HepG2 (cell line): ENCODE data around the gene OR6S1. TPM values are rescaled to one million over a fixed set of nuclear protein-coding genes. Genes with fewer than 3 reads are reported as not detected.

Source experiments
- ARHGAP35 ChIP-seq: sonication (generic); formaldehyde crosslinking; IDR thresholded peaks from 2 replicates; pipeline ENCODE4 v1.9.0; 2022; ENCODE audit warnings: mild to moderate bottlenecking, inconsistent platforms, moderate library complexity, missing genetic modification reagents, borderline replicate concordance
- EED ChIP-seq: sonication (generic); formaldehyde crosslinking; IDR thresholded peaks from 2 replicates; pipeline ENCODE4 v1.5.0; 2020; ENCODE audit warnings: mild to moderate bottlenecking, missing genetic modification reagents
- GTF3A ChIP-seq: sonication (generic); formaldehyde crosslinking; conservative IDR thresholded peaks from 2 replicates; pipeline ENCODE4 v1.4.0; 2020; ENCODE audit warnings: mild to moderate bottlenecking, missing genetic modification reagents
- IKZF5 ChIP-seq: IDR thresholded peaks from 2 replicates; pipeline ENCODE4 v1.6.1; 2018; ENCODE audit warnings: missing genetic modification reagents, mild to moderate bottlenecking, missing compliant biosample characterization
- NFKB2 ChIP-seq: sonication (generic); formaldehyde crosslinking; IDR thresholded peaks from 2 replicates; pipeline ENCODE4 v1.4.0; 2020; ENCODE audit warnings: missing genetic modification reagents, borderline replicate concordance
- RBAK ChIP-seq: sonication (generic); formaldehyde crosslinking; IDR thresholded peaks from 2 replicates; pipeline ENCODE4 v1.5.1; 2020; ENCODE audit warnings: mild to moderate bottlenecking, missing genetic modification reagents
- SALL1 ChIP-seq: sonication (generic); formaldehyde crosslinking; IDR thresholded peaks from 2 replicates; pipeline ENCODE4 v1.8.0; 2022; ENCODE audit warnings: mild to moderate bottlenecking, missing genetic modification reagents
- THAP7 ChIP-seq: sonication (generic); formaldehyde crosslinking; IDR thresholded peaks from 2 replicates; pipeline ENCODE4 v1.8.1; 2023; ENCODE audit warnings: mild to moderate bottlenecking, missing genetic modification reagents
- YEATS2 ChIP-seq: sonication (generic); formaldehyde crosslinking; IDR thresholded peaks from 2 replicates; pipeline ENCODE4 v1.4.0; 2020; ENCODE audit warnings: missing genetic modification reagents, borderline replicate concordance
- ZC3H4 ChIP-seq: sonication (generic); formaldehyde crosslinking; IDR thresholded peaks from 2 replicates; pipeline ENCODE4 v1.4.0; 2020; ENCODE audit warnings: missing genetic modification reagents, borderline replicate concordance
- ZHX1 ChIP-seq: sonication (generic); formaldehyde crosslinking; IDR thresholded peaks from 2 replicates; pipeline ENCODE4 v1.8.1; 2022; ENCODE audit warnings: low read depth, mild to moderate bottlenecking, missing genetic modification reagents
- ZNF142 ChIP-seq: sonication (generic); formaldehyde crosslinking; IDR thresholded peaks from 2 replicates; pipeline ENCODE4 v1.4.0; 2020; ENCODE audit warnings: missing genetic modification reagents
- ZNF335 ChIP-seq: sonication (generic); formaldehyde crosslinking; IDR thresholded peaks from 2 replicates; pipeline ENCODE4 v1.4.0; 2020; ENCODE audit warnings: missing genetic modification reagents
- ZNF652 ChIP-seq: IDR thresholded peaks from 2 replicates; pipeline ENCODE4 v1.6.1; 2016; ENCODE audit warnings: low read depth, borderline replicate concordance
- ZNF710 ChIP-seq: sonication (generic); formaldehyde crosslinking; IDR thresholded peaks from 2 replicates; pipeline ENCODE4 v1.5.0; 2020; ENCODE audit warnings: mild to moderate bottlenecking, missing genetic modification reagents, borderline replicate concordance
- ZNF792 ChIP-seq: IDR thresholded peaks from 2 replicates; pipeline ENCODE4 v1.6.1; 2016
- polyA plus RNA-seq, 8 experiments: library from polyadenylated mRNA; depleted of rRNA in 3 of 8; stranded (reverse) in 7 of 8; unstranded in 1 of 8; fragments of >200 nt; fragmentation: Illumina TruSeq in 4 of 8; extraction: Trizol in 4 of 8; gene quantifications; 2 replicates each; pipeline versions ENCODE4 v1.2.1 to v1.2.3, GENCODE V29; 2011 to 2016; ENCODE audit warnings: low read depth in 4 of 8, missing spikeins in 1 of 8, mixed read lengths in 1 of 8; ENCODE audit not compliant: insufficient read depth in 1 of 8
- total RNA-seq, 5 experiments: library from RNA; depleted of rRNA; stranded (reverse); fragments of >200 nt; fragmentation: Illumina TruSeq; extraction: Trizol; gene quantifications; 2 replicates each; pipeline ENCODE4 v1.2.3, GENCODE V29; 2016; ENCODE audit warnings: low read depth in 1 of 5

The OR6S1 gene
- total and polyA plus RNA-seq, 2 of the 13 experiments (the other 11 are each of a cell fraction or from before 2014, with no cell fraction given) = 0.09 TPM; not detected in 1

- TF ChIP-seq NFKB2 (CRISPR knock-in tag) (peak; percentile 69; the same call in 1 of the 2 replicates), ZNF335 (no peak), GTF3A (CRISPR knock-in tag) (no peak), SALL1 (CRISPR knock-in tag) (peak; percentile 88), YEATS2 (no peak), ZNF710 (CRISPR knock-in tag) (no peak), ZNF142 (CRISPR knock-in tag) (peak; percentile 61; the same call in 1 of the 2 replicates), ZHX1 (peak; percentile 60; the same call in 1 of the 2 replicates), IKZF5 (no peak), ZC3H4 (CRISPR knock-in tag) (no peak), ZNF652 (no peak; the same call in 1 of the 2 replicates), THAP7 (CRISPR knock-in tag) (peak; percentile 18; the same call in 1 of the 2 replicates), RBAK (CRISPR knock-in tag) (0 out of 2 replicates have a peak, but pooled peaks have one; percentile 49), ARHGAP35 (CRISPR knock-in tag) (no peak), EED (CRISPR knock-in tag) (no peak), ZNF792 (CRISPR knock-in tag) (peak; percentile 44; the same call in 1 of the 2 replicates)
Measured at GRCh38 chr14:20606190-20606901, 35.1 kb downstream of the OR6S1 start (continued).
